GM21367 (cell line): Measurements from ENCODE around the gene CPSF6.
"Not testable (repeated sequence)": the region's sequence is repeated elsewhere in the genome, so short reads cannot be mapped to it uniquely, and the experiment has no call there.

ENCODE experiments used
- ATAC-seq: cut with Tn5 transposase; IDR thresholded peaks from one replicate; pipeline ENCODE4 v1.9.1; 2021; ENCODE audit not compliant: unreplicated experiment

CPSF6 gene

DNA sequence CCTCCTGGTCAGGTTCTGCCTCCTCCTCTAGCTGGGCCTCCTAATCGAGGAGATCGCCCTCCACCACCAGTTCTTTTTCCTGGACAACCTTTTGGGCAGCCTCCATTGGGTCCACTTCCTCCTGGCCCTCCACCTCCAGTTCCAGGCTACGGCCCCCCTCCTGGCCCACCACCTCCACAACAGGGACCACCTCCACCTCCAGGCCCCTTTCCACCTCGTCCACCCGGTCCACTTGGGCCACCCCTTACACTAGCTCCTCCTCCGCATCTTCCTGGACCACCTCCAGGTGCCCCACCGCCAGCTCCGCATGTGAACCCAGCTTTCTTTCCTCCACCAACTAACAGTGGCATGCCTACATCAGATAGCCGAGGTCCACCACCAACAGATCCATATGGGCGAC lies 19.3 kb downstream of the CPSF6 start:
- no peak for ATAC-seq

DNA sequence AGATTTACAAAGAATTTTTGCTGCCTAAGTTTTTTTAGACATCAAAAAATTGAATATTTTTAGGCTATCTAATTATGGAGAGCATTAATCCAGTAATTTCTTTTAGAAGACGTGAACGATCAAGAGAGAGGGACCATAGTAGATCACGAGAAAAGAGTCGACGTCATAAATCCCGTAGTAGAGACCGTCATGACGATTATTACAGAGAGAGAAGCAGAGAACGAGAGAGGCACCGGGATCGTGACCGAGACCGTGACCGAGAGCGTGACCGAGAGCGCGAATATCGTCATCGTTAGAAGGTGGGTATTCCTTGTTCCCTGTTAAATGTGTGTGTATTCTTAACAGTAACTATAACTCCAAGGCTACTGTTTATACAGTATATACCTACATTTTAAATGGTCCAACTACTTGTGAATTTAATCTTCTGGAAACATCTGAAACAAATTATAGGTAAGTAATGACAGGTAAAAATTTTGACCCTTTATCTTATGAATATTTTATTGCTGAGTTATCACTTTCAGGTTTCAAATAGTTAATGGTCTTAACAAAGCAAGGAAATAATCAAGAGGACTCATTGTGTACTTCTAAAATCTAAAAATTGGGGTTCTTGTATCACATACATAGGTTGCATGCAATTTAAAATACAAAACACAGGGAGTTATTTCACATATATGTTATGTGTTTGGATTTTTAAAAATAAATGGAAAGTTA lies 23.1 kb downstream of the CPSF6 start:
- ATAC-seq: no peak

- ATAC-seq: no peak
Observed at GRCh38 chr12:69265205-69265604, 25.8 kb downstream of the CPSF6 start.

DNA sequence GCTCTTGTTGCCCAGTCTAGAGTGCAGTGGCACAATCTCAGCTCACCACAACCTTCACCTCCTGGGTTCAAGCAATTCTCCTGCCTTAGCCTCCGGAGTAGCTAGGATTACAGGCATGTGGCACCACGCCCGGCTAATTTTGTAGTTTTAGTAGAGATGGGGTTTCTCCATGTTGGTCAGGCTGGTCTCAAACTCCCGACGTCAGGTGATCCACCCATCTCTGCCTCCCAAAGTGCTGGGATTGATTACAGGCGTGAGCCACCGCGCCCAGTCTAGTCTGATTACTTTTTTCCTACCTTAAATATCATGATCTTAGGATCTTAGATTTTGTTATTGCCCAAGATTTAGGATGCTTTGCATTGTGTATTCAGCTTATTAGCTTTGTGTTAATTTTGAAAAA lies 26.3 kb downstream of the CPSF6 start:
- ATAC-seq: not testable (repeated sequence)

DNA sequence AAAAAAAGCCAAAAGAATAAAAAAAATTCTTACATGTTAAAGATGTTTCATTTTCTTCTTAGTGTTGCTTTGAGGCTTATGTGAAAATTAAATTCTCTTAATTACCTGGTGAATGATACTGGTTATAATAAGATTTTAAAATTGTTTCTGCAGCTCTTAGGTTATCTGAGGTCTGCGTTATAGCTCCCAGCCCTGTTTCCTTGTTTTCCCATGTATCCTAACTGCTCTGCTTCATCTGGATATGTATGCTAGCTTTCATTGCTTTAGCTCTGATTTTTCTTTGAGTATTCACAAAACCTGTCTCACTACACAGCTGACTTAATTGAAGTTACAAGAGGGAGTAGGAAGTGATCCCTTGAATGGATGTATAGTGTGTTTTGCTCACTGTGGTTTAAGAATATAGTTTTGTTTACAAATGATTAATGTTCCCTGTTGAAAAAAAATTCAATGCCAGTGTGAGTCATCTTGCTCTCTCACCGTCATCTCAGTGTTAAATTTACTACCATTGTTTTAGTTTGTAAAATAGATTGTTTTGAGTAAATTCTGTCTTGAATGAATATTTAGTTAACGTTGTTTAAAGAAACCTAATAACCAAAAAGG lies 26.8 kb downstream of the CPSF6 start:
- no peak for ATAC-seq

DNA sequence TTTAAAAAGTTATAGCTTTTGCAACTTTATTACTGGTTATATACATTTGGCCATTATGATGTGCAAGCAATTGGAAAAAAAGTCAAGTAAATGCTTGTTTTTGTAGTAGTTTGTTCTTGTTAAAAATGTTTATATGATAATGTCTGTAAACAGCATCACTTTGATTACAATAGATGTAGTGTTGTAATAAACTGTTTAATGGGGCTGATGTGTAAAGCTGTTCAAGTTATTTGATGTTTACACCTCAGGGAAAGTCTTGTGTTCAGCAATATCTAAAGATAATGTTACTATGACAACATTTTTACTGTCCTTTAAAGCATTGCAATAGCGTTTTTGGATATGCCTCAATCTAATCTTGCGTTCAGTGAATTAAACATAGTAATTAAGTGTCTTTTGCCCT lies 30.4 kb downstream of the CPSF6 start:
- no peak for ATAC-seq

DNA sequence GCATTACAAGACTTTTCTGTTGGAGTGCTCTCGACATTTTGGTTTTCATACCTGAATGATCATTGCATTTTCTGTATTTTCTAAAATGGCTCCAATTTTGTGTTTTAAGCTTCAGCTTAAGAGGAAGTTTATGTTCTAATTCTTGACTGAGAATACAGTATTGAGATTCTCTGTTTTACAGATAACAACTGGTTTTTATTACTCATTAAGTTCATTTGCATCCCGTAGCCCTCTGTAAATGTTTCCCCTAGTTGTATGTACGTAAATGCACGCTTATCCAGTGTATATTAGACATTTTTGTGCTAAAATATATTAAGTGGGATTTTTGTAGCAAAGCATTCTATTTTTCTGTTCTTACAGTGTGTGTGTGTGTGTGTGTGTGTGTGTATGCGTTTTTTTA lies 33.1 kb downstream of the CPSF6 start:
- ATAC-seq: no peak

DNA sequence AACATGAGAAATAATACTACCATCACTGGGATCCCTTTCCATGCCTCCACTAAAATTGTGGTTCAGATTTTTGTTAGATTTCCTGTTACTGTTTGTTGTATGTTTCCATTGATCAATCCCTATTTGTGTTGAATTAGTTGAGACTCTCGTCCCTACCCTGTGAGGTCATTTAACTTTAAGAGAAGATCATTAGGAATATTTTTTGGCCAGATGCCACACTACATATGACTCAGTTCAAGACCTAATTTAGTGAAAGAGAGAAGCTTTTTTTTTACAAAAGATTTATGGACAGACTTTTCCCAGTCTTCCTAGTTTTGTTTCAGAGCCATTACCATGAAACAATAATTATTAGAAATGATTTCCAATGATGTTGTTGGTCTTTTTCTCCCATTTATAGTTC lies 35.5 kb downstream of the CPSF6 start:
- no peak for ATAC-seq

DNA sequence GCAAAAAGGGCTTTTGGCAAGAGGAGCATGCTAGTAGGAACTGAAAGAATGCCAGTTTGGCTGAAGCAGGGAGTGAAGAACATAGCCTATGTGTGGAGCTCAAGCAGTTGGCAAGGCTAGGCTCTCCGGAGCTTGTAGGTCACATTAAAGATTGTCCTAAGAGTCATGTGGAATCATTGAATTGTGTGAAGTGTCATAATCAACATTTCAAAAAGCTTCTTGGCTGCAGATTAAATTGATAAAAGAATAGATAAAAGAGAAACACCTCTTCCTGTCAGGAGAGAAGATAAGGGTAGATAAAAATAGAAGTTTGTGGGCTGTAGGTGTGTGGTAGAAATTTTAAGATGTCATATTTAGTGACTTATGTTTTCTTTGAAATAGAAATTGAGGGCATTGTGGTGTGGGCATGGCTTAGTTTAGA lies 36.1 kb downstream of the CPSF6 start:
- ATAC-seq: no peak

- ATAC-seq: no peak
Observed at GRCh38 chr12:69278814-69279782, 39.7 kb downstream of the CPSF6 start.

DNA sequence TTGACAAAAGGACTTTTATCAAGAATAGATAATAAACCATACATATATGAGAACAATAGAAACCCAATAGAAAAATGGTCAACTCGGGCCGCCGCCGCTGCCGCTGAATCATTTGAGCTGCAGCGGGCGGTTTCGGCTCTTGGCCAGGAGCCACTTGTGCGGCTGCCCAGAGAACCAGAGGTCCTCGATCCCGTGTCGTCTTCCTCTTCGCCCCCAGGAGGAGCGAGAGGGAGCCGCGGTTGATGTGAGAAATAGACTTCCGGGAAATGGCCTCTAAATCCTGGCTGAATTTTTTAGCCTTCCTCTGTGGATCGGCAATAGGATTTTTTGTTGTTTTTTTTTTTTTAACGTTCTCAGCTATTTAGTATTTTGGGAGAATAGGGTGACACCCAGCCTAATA lies 44.8 kb downstream of the CPSF6 start:
- ATAC-seq: no peak

- ATAC-seq: no peak
Observed at GRCh38 chr12:69287556-69287955, 48.2 kb downstream of the CPSF6 start.

GRCh38 chr12:69290545-69291277 lies 51.3 kb downstream of the CPSF6 start:
- ATAC-seq: peak; percentile 100

- ATAC-seq: no peak
Observed at GRCh38 chr12:69291278-69291593, 51.9 kb downstream of the CPSF6 start.

- ATAC-seq: no peak
Observed at GRCh38 chr12:69298133-69298532, 58.8 kb downstream of the CPSF6 start.

- ATAC-seq: no peak
Observed at GRCh38 chr12:69298947-69299346, 59.6 kb downstream of the CPSF6 start.

GRCh38 chr12:69304284-69304683 lies 64.9 kb downstream of the CPSF6 start:
- ATAC-seq: no peak

DNA sequence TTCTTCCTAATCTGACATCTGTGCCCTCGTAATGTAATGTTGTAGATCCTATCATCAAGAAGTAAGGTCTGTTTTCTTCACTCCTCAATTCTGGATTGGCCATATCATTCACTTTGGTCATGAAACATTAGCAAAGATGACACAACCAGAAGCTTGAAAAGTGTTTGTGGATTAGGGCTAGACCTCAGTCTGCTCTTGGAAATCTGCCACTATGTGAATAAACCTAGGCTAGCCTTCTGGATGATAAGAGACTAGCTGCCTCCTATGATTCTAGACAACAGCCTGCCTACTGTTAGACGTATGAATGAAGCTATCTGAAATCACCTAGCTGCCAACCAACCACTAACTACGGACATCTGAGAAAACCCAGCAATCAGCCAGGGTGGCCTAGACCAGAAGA lies 70.1 kb downstream of the CPSF6 start:
- ATAC-seq: no peak

DNA sequence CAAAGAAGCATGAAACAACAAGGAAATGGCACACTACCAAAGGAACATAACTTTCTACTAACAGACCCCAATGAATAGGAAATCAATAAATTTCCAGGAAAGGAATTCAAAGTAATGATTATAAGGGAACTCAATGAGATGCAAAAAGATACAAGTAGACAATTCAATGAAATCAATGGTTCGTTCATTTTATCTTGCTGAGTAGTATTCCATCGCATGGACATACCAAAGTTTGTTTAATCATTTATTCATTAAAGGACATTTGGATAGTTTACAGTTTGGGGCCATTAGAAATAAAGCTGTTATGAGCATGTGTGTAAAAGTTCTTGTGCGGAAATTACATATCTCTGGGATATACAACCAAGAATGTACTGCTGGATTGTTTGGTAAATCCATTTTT lies 73.8 kb downstream of the CPSF6 start:
- ATAC-seq: no peak

DNA sequence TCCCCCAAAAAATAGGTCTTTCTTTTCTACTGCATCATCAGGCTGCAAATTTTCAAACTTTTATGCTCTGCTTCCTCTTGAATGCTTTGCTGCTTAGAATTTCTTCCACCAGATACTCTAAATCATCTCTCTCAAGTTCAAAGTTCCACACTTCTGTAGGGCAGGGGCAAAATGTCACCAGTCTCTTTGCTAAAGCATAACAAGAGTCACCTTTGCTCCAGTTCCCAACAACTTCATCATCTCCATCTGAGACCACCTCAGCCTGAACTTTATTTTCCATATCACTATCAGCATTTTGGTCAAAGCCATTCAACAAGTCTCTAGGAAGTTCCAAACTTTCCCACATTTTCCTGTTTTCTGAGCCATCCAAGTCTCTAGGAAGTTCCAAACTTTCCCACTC lies 77.4 kb downstream of the CPSF6 start:
- not testable (repeated sequence) for ATAC-seq

GRCh38 chr12:69317233-69317632 lies 77.9 kb downstream of the CPSF6 start:
- not testable (repeated sequence) for ATAC-seq
